ENCODE results near the gene DNAH10.
"Not testable (repeated sequence)": the region's sequence is repeated elsewhere in the genome, so short reads cannot be mapped to it uniquely, and the experiment has no call there.

The DNAH10 gene

DNA sequence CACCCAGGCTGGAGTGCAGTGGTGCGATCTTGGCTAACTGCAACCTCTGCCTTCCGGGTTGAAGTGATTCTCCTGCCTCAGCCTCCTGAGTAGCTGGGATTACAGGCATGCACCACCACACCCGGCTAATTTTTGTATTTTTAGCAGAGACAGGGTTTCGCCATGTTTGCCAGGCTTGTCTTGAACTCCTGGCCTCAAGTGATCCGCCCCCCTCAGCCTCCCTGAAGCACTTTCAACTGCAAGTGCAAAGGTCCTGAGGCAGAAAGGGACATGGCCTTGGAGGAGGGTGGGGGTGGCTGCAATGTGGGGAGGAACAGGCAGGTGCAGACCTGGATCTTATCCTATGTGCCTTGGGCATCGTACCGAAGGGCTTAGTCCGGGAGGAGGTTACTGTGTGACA, 27.3 kb downstream of the DNAH10 start:
- H3K9me3 ChIP-seq (ENCODE audit: control insufficient read depth, insufficient read depth, low read length); H3K9ac ChIP-seq (ENCODE audit: low read depth, low read length); H3K36me3 ChIP-seq (ENCODE audit: insufficient read depth, low read length); H3K4me1 ChIP-seq (ENCODE audit: insufficient read depth, low read length): not testable (repeated sequence)

DNA sequence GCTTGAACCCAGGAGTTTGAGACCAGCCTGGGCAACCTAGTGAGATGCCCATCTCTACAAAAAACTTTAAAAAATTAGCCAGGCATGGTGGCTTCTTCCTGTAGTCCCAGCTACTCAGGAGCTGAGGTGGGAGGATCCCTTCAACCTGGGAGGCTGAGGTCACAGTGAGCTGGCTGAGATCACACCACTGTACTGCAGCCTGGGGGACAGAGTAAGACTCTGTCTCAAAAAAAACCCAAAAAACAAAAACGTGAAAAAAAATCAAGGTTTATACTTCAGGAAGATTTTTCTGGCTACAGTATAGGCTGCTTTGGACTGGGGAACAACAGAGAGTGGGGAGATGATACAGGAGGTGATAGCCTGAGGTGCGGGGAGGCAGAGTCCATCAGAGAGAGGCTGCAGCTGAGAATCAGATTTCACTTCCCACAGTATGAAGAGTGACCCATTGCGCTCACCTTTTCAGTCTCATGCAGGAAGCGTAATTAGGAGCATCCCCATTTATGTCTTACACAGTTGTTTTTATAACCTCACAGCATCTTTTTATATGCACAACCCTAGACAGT, 28.9 kb downstream of the DNAH10 start:
- Histone ChIP-seq H3K9me3 (ENCODE audit: control insufficient read depth, insufficient read depth, low read length) (no peaks in the 10 kb centered on the region), H3K36me3 (ENCODE audit: insufficient read depth, low read length) (no peaks in the 10 kb centered on the region), H3K4me1 (ENCODE audit: insufficient read depth, low read length) (no peaks in the 10 kb centered on the region), H3K9ac (ENCODE audit: low read depth, low read length) (no peak overlapping the region)

- H3K9me3 ChIP-seq (ENCODE audit: control insufficient read depth, insufficient read depth, low read length), result no peaks in the 10 kb centered on the region
- H3K4me1 ChIP-seq (ENCODE audit: insufficient read depth, low read length), result no peaks in the 10 kb centered on the region
- no peaks in the 10 kb centered on the region for H3K36me3 ChIP-seq (ENCODE audit: insufficient read depth, low read length)
- no peak overlapping the region for H3K9ac ChIP-seq (ENCODE audit: low read depth, low read length)
These were observed 31.9 kb downstream of the DNAH10 start for GRCh38 chr12:123794027-123794426.

- no peaks in the 10 kb centered on the region for H3K36me3 ChIP-seq (ENCODE audit: insufficient read depth, low read length)
- no peak overlapping the region for H3K9ac ChIP-seq (ENCODE audit: low read depth, low read length)
- no peaks in the 10 kb centered on the region for H3K9me3 ChIP-seq (ENCODE audit: control insufficient read depth, insufficient read depth, low read length)
- H3K4me1 ChIP-seq (ENCODE audit: insufficient read depth, low read length), result no peaks in the 10 kb centered on the region
These were observed 36.4 kb downstream of the DNAH10 start for GRCh38 chr12:123798518-123798917.

- Histone ChIP-seq H3K9ac (ENCODE audit: low read depth, low read length) (no peak overlapping the region), H3K9me3 (ENCODE audit: control insufficient read depth, insufficient read depth, low read length) (no peaks in the 10 kb centered on the region), H3K4me1 (ENCODE audit: insufficient read depth, low read length) (no peaks in the 10 kb centered on the region), H3K36me3 (ENCODE audit: insufficient read depth, low read length) (no peaks in the 10 kb centered on the region)
These were observed 37.1 kb downstream of the DNAH10 start for GRCh38 chr12:123799227-123799626.

- H3K4me1 ChIP-seq (ENCODE audit: insufficient read depth, low read length), result no peaks in the 10 kb centered on the region
- H3K9ac ChIP-seq (ENCODE audit: low read depth, low read length), result no peak overlapping the region
- no peaks in the 10 kb centered on the region for H3K9me3 ChIP-seq (ENCODE audit: control insufficient read depth, insufficient read depth, low read length)
- no peaks in the 10 kb centered on the region for H3K36me3 ChIP-seq (ENCODE audit: insufficient read depth, low read length)
These were observed 39.6 kb downstream of the DNAH10 start for GRCh38 chr12:123801573-123802178.

DNA sequence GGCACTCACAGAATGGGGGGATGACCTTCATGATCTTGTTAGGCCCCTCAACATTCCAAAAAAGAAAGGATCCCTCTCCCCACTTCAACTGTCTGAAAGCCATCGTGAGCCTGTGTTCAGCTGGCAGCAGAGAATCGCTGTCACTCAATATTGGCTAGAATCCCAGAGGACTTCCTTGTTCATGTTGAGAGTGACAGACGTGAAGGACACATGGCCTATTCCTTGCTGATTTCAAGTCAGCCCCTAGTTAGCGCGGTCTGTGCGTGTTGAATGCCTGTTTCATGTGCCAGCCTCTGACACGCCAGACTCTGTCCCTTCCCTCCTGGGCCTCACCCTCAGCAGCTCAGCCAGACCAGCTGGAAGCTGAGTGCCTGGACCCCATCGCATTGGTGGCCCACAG, 43.1 kb downstream of the DNAH10 start:
- Histone ChIP-seq H3K4me1 (ENCODE audit: insufficient read depth, low read length) (no peaks in the 10 kb centered on the region), H3K9ac (ENCODE audit: low read depth, low read length) (no peak overlapping the region), H3K36me3 (ENCODE audit: insufficient read depth, low read length) (no peaks in the 10 kb centered on the region), H3K9me3 (ENCODE audit: control insufficient read depth, insufficient read depth, low read length) (no peaks in the 10 kb centered on the region)

DNA sequence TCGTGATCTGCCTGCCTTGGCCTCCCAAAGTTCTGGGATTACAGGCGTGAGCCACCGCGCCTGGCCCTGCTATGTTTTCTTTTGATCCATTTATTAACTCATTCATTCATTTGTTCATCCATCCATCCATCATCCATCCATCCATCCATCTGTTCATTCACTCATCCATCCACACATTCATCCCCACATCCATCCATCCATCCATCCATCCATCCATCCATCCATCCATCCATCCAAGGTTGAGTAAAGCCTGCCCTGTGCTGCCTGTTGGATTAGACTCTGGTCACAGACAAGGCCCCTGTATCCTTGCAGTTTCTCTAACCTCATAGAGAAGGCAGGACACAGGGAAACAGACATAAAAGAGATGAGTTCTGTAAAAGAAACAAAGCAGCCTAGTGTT, 44.9 kb downstream of the DNAH10 start:
- H3K9ac ChIP-seq (ENCODE audit: low read depth, low read length), result no peak overlapping the region
- no peaks in the 10 kb centered on the region for H3K9me3 ChIP-seq (ENCODE audit: control insufficient read depth, insufficient read depth, low read length)
- no peaks in the 10 kb centered on the region for H3K4me1 ChIP-seq (ENCODE audit: insufficient read depth, low read length)
- H3K36me3 ChIP-seq (ENCODE audit: insufficient read depth, low read length), result no peaks in the 10 kb centered on the region

GRCh38 chr12:123807670-123808069, 45.6 kb downstream of the DNAH10 start:
- H3K36me3 ChIP-seq (ENCODE audit: insufficient read depth, low read length), result no peaks in the 10 kb centered on the region
- H3K9me3 ChIP-seq (ENCODE audit: control insufficient read depth, insufficient read depth, low read length), result no peaks in the 10 kb centered on the region
- peak overlapping the region; percentile 28; the same call in 1 of the 2 replicates for H3K9ac ChIP-seq (ENCODE audit: low read depth, low read length)
- H3K4me1 ChIP-seq (ENCODE audit: insufficient read depth, low read length), result no peaks in the 10 kb centered on the region

- Histone ChIP-seq H3K4me1 (ENCODE audit: insufficient read depth, low read length) (no peaks in the 10 kb centered on the region), H3K36me3 (ENCODE audit: insufficient read depth, low read length) (no peaks in the 10 kb centered on the region), H3K9ac (ENCODE audit: low read depth, low read length) (no peak overlapping the region; the same call in 1 of the 2 replicates), H3K9me3 (ENCODE audit: control insufficient read depth, insufficient read depth, low read length) (no peaks in the 10 kb centered on the region)
These were observed 46.1 kb downstream of the DNAH10 start for GRCh38 chr12:123808167-123808566.

- Histone ChIP-seq H3K9me3 (ENCODE audit: control insufficient read depth, insufficient read depth, low read length) (peaks cover 8% of the 10 kb centered on the region; the same call in 1 of the 2 replicates), H3K36me3 (ENCODE audit: insufficient read depth, low read length) (no peaks in the 10 kb centered on the region), H3K9ac (ENCODE audit: low read depth, low read length) (no peak overlapping the region), H3K4me1 (ENCODE audit: insufficient read depth, low read length) (no peaks in the 10 kb centered on the region)
These were observed 51.2 kb downstream of the DNAH10 start for GRCh38 chr12:123813349-123813748.

GRCh38 chr12:123815968-123816367, 53.9 kb downstream of the DNAH10 start:
- Histone ChIP-seq H3K4me1 (ENCODE audit: insufficient read depth, low read length) (no peaks in the 10 kb centered on the region), H3K36me3 (ENCODE audit: insufficient read depth, low read length) (no peaks in the 10 kb centered on the region), H3K9me3 (ENCODE audit: control insufficient read depth, insufficient read depth, low read length) (peaks cover 8% of the 10 kb centered on the region; the same call in 1 of the 2 replicates), H3K9ac (ENCODE audit: low read depth, low read length) (no peak overlapping the region)

DNA sequence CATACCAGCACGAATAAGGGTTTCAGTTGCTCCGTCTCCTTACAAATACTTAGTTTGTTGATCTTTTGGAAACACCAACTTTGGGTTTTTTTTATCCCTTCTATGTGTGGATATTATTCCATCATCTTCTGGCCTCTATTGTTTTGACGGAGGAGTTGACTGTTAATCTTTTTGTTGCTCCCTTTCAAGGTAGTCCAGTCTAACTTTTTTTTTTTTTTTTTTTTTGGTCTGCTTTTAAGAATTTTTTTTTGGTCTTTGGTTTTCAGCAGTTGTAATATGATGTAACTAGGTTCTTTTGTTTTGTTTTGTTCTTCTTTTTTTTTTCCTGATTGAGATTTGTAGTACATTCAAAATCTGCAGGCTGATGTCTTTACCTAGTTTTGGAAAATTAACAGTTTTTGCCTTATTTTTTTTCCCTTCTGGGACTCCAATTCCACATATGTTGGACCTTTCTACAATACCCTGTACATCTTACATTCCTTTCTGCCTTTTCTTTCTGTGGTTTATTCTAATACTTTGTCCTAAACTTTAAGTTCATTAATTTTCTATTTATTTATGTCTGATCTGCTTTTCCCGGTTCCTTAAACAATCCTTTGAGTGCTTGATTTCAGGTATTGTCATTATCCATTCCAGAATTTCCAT, 54.9 kb downstream of the DNAH10 start:
- Histone ChIP-seq H3K4me1 (ENCODE audit: insufficient read depth, low read length) (no peaks in the 10 kb centered on the region), H3K9me3 (ENCODE audit: control insufficient read depth, insufficient read depth, low read length) (peaks cover 8% of the 10 kb centered on the region; the same call in 1 of the 2 replicates), H3K9ac (ENCODE audit: low read depth, low read length) (no peak overlapping the region), H3K36me3 (ENCODE audit: insufficient read depth, low read length) (no peaks in the 10 kb centered on the region)

- H3K36me3 ChIP-seq (ENCODE audit: insufficient read depth, low read length), result no peaks in the 10 kb centered on the region
- H3K9me3 ChIP-seq (ENCODE audit: control insufficient read depth, insufficient read depth, low read length), result peaks cover 6% of the 10 kb centered on the region
- no peaks in the 10 kb centered on the region for H3K4me1 ChIP-seq (ENCODE audit: insufficient read depth, low read length)
- no peak overlapping the region for H3K9ac ChIP-seq (ENCODE audit: low read depth, low read length)
These were observed 60.7 kb downstream of the DNAH10 start for GRCh38 chr12:123822804-123823203.

DNA sequence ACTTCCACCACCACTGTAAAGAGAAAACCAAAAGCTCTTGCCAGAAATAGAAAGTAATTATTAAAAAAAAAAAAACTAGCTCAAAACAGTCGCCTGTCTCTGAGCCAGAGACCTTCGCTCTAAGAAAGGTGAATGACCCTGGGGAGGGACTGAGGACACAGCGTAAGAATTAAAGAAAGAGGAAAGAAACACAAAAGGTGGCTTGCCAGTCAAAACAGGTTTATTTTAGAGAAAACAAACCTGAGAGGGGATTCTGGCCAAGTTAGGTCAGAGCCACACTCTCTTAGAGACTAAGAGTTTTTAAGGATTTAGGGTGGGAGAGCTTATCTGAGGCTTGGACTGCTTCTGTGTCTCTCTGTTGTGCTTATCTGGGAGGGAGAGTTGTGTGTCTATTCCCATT, 66.0 kb downstream of the DNAH10 start:
- H3K9me3 ChIP-seq (ENCODE audit: control insufficient read depth, insufficient read depth, low read length), result peaks cover 8% of the 10 kb centered on the region

More for the DNA sequence above, 66.0 kb downstream of the DNAH10 start:
- H3K36me3 ChIP-seq (ENCODE audit: insufficient read depth, low read length), result no peaks in the 10 kb centered on the region
- no peak overlapping the region for H3K9ac ChIP-seq (ENCODE audit: low read depth, low read length)
- H3K4me1 ChIP-seq (ENCODE audit: insufficient read depth, low read length), result no peaks in the 10 kb centered on the region

Measured in ES-I3 (cell line).